ENCODE results near the gene SPOP. TPM values are rescaled to one million over a fixed set of nuclear protein-coding genes. Genes with fewer than 3 reads are reported as not detected.

Gene SPOP
- total and polyA plus RNA-seq, 8 donors, result 14.2 to 42.3 (median 30.8) TPM

- Histone ChIP-seq H3K9me3 (no peaks in the 10 kb centered on the region), H3K27me3 (no peaks in the 10 kb centered on the region), H3K27ac (no peak overlapping the region), H3K36me3 (no peaks in the 10 kb centered on the region), H3K4me3 (peak overlapping the region; percentile 12 to 51 (median 24)), H3K4me1 (peaks cover 0 to 5% (median 0%) of the 10 kb centered on the region in 3 donors)
- no peak for TF ChIP-seq CTCF (IDR thresholded peaks at IDR 0.05)
- ATAC-seq (peak; percentile 39 to 70 (median 64)), FAIRE-seq (no peak), DNase-seq (peak in 1 of 6 donors; percentile 73)
- intact Hi-C loops (cut with DNase I), result loop anchor here in 1 of 3 donors (5.0 to 10.0 kb wide), 2 partner anchors 51 to 198 kb away; no protein-coding TSS in a partner anchor
- 3% methylated on average over 32 to 68 of the region's 68 CpGs for WGBS, 2 donors
These were observed 101.6 kb downstream of the SPOP start for GRCh38 chr17:49576088-49576916.

- Histone ChIP-seq H3K36me3 (no peaks in the 10 kb centered on the region), H3K4me3 (peak within 1 kb of the TSS; percentile 12 to 51 (median 24)), H3K27ac (no peak within 1 kb of the TSS), H3K4me1 (peaks cover 0 to 5% (median 0%) of the 10 kb centered on the region in 3 donors), H3K9me3 (no peaks in the 10 kb centered on the region), H3K27me3 (no peaks in the 10 kb centered on the region)
- peak in 2 of 4 donors; percentile 13 to 29 for TF ChIP-seq CTCF (IDR thresholded peaks at IDR 0.05)
- FAIRE-seq, result no peak
- intact Hi-C loops (cut with DNase I), result loop anchor here in 1 of 3 donors (5.0 to 10.0 kb wide), 2 partner anchors 52 to 199 kb away; no protein-coding TSS in a partner anchor
- peak; percentile 47 to 81 (median 73) for ATAC-seq
- peak in 4 of 6 donors; percentile 44 to 87 (median 60) for DNase-seq
- 3% methylated on average over 24 to 55 of the region's 55 CpGs for WGBS, 2 donors
These were observed 102.2 kb downstream of the SPOP start, which contains the start of gene NXPH3 for GRCh38 chr17:49575679-49576087. TSS of gene NXPH3 (plus strand) at chr17:49575871. CDS start at chr17:49576220, 349 bp downstream.

GRCh38 chr17:49574945-49575678 lies 102.8 kb downstream of the SPOP start:
- ATAC-seq, result no peak
- H3K27ac ChIP-seq, result no peak overlapping the region
- no peaks in the 10 kb centered on the region for H3K27me3 ChIP-seq
- no peaks in the 10 kb centered on the region for H3K9me3 ChIP-seq
- H3K36me3 ChIP-seq, result no peaks in the 10 kb centered on the region
- peak overlapping the region in 2 of 4 donors; percentile 33 to 51 for H3K4me3 ChIP-seq
- intact Hi-C loops (cut with DNase I), result loop anchor here (5.0 to 10.0 kb wide), 5 partner anchors 52 to 272 kb away; partner anchors contain the start of gene TAC4 (in 1 of the 3)
- 13 to 26% methylated on average over 15 to 29 of the region's 29 CpGs for WGBS, 2 donors
- no peak for FAIRE-seq
- no peak for TF ChIP-seq CTCF (IDR thresholded peaks at IDR 0.05)
- peaks cover 0 to 5% (median 0%) of the 10 kb centered on the region in 3 donors for H3K4me1 ChIP-seq
- DNase-seq, result peak in 2 of 6 donors; percentile 32 to 80

GRCh38 chr17:49574323-49574781 lies 103.5 kb downstream of the SPOP start:
- Histone ChIP-seq H3K27me3 (no peaks in the 10 kb centered on the region), H3K4me1 (peaks cover 0 to 5% (median 0%) of the 10 kb centered on the region in 3 donors), H3K36me3 (no peaks in the 10 kb centered on the region), H3K9me3 (no peaks in the 10 kb centered on the region), H3K27ac (no peak overlapping the region), H3K4me3 (no peak overlapping the region)
- DNase-seq (no peak), ATAC-seq (no peak), FAIRE-seq (no peak)
- intact Hi-C loops (cut with DNase I), result loop anchor here (5.0 to 10.0 kb wide), 4 partner anchors 118 to 273 kb away; partner anchors contain the start of gene TAC4 (in 1 of the 3)
- TF ChIP-seq CTCF (IDR thresholded peaks at IDR 0.05), result no peak
- 54 to 63% methylated on average over 13 of the region's 13 CpGs for WGBS, 2 donors
